Activated T-cell treated with anti-CD3 and anti-CD28 coated beads, Interleukin-2, amount 50 U/mL, for 24 hours (primary cell): ENCODE results near the gene MAP2.

Experiments used
- DNase-seq: peaks from one replicate; pipeline ENCODE4 v3.0.0-alpha.2; 2020
- H3K27ac Mint-ChIP-seq: 2 replicates; pipeline ENCODE4 v1.8.0; 2020; ENCODE audit warnings: mild to moderate bottlenecking, mixed read lengths
- H3K27me3 Mint-ChIP-seq: 2 replicates; pipeline ENCODE4 v1.8.0; 2020; ENCODE audit warnings: mixed read lengths
- H3K36me3 Mint-ChIP-seq: 2 replicates; pipeline ENCODE4 v1.8.0; 2020; ENCODE audit warnings: low read depth, mixed read lengths
- H3K4me1 Mint-ChIP-seq: 2 replicates; pipeline ENCODE4 v1.8.0; 2020; ENCODE audit warnings: low read depth, mixed read lengths
- H3K4me3 Mint-ChIP-seq: 2 replicates; pipeline ENCODE4 v1.8.0; 2020; ENCODE audit warnings: mild to moderate bottlenecking, moderate library complexity, mixed read lengths
- H3K9me3 Mint-ChIP-seq: 2 replicates; pipeline ENCODE4 v1.8.0; 2020; ENCODE audit warnings: mixed read lengths

The MAP2 gene

GRCh38 chr2:209523041-209523740, 99.3 kb downstream of the MAP2 start:
- peaks cover 22% of the 10 kb centered on the region for H3K4me1 Mint-ChIP-seq
- DNase-seq = no peak
- H3K9me3 Mint-ChIP-seq = no peaks in the 10 kb centered on the region
- H3K27ac Mint-ChIP-seq = no peak overlapping the region
- H3K36me3 Mint-ChIP-seq = no peaks in the 10 kb centered on the region
- no peaks in the 10 kb centered on the region for H3K27me3 Mint-ChIP-seq
- no peak overlapping the region for H3K4me3 Mint-ChIP-seq

- Mint-ChIP-seq H3K9me3 (no peaks in the 10 kb centered on the region), H3K27ac (no peak overlapping the region), H3K4me3 (no peak overlapping the region), H3K4me1 (peaks cover 22% of the 10 kb centered on the region), H3K27me3 (no peaks in the 10 kb centered on the region), H3K36me3 (no peaks in the 10 kb centered on the region)
- no peak for DNase-seq
Measured at GRCh38 chr2:209523867-209524266, 100.0 kb downstream of the MAP2 start.

GRCh38 chr2:209525331-209525730, 101.5 kb downstream of the MAP2 start:
- Mint-ChIP-seq H3K4me3 (no peak overlapping the region), H3K36me3 (no peaks in the 10 kb centered on the region), H3K27ac (no peak overlapping the region), H3K9me3 (no peaks in the 10 kb centered on the region), H3K4me1 (peaks cover 22% of the 10 kb centered on the region), H3K27me3 (no peaks in the 10 kb centered on the region)
- DNase-seq = no peak

- Mint-ChIP-seq H3K4me1 (peaks cover 22% of the 10 kb centered on the region), H3K27ac (no peak overlapping the region), H3K4me3 (peak overlapping the region; percentile 6), H3K27me3 (no peaks in the 10 kb centered on the region), H3K9me3 (no peaks in the 10 kb centered on the region), H3K36me3 (no peaks in the 10 kb centered on the region)
- no peak for DNase-seq
Measured at GRCh38 chr2:209525834-209526281, 102.0 kb downstream of the MAP2 start.

GRCh38 chr2:209526561-209526960, 102.7 kb downstream of the MAP2 start:
- H3K27ac Mint-ChIP-seq = no peak overlapping the region
- H3K4me1 Mint-ChIP-seq = peaks cover 22% of the 10 kb centered on the region
- H3K4me3 Mint-ChIP-seq = no peak overlapping the region
- no peaks in the 10 kb centered on the region for H3K9me3 Mint-ChIP-seq
- H3K36me3 Mint-ChIP-seq = no peaks in the 10 kb centered on the region
- DNase-seq = no peak
- H3K27me3 Mint-ChIP-seq = no peaks in the 10 kb centered on the region

- no peak overlapping the region for H3K4me3 Mint-ChIP-seq
- no peaks in the 10 kb centered on the region for H3K9me3 Mint-ChIP-seq
- H3K27ac Mint-ChIP-seq = no peak overlapping the region
- H3K27me3 Mint-ChIP-seq = no peaks in the 10 kb centered on the region
- H3K4me1 Mint-ChIP-seq = peaks cover 22% of the 10 kb centered on the region
- H3K36me3 Mint-ChIP-seq = no peaks in the 10 kb centered on the region
- DNase-seq = no peak
Measured at GRCh38 chr2:209529579-209529978, 105.7 kb downstream of the MAP2 start.

GRCh38 chr2:209532321-209532720, 108.5 kb downstream of the MAP2 start:
- peaks cover 4% of the 10 kb centered on the region for H3K4me1 Mint-ChIP-seq
- no peaks in the 10 kb centered on the region for H3K27me3 Mint-ChIP-seq
- H3K27ac Mint-ChIP-seq = no peak overlapping the region
- no peaks in the 10 kb centered on the region for H3K36me3 Mint-ChIP-seq
- H3K4me3 Mint-ChIP-seq = no peak overlapping the region
- no peaks in the 10 kb centered on the region for H3K9me3 Mint-ChIP-seq
- DNase-seq = no peak

GRCh38 chr2:209533391-209533790, 109.5 kb downstream of the MAP2 start:
- Mint-ChIP-seq H3K27ac (no peak overlapping the region), H3K27me3 (no peaks in the 10 kb centered on the region), H3K4me3 (no peak overlapping the region), H3K36me3 (no peaks in the 10 kb centered on the region), H3K4me1 (no peaks in the 10 kb centered on the region), H3K9me3 (no peaks in the 10 kb centered on the region)
- no peak for DNase-seq

GRCh38 chr2:209534228-209534627, 110.4 kb downstream of the MAP2 start:
- Mint-ChIP-seq H3K27me3 (no peaks in the 10 kb centered on the region), H3K27ac (no peak overlapping the region), H3K9me3 (no peaks in the 10 kb centered on the region), H3K4me3 (no peak overlapping the region), H3K4me1 (no peaks in the 10 kb centered on the region), H3K36me3 (no peaks in the 10 kb centered on the region)
- no peak for DNase-seq

GRCh38 chr2:209536363-209536762, 112.5 kb downstream of the MAP2 start:
- Mint-ChIP-seq H3K4me3 (no peak overlapping the region), H3K9me3 (no peaks in the 10 kb centered on the region), H3K4me1 (no peaks in the 10 kb centered on the region), H3K36me3 (no peaks in the 10 kb centered on the region), H3K27me3 (no peaks in the 10 kb centered on the region), H3K27ac (no peak overlapping the region)
- no peak for DNase-seq

- H3K27me3 Mint-ChIP-seq = no peaks in the 10 kb centered on the region
- H3K4me1 Mint-ChIP-seq = no peaks in the 10 kb centered on the region
- H3K27ac Mint-ChIP-seq = no peak overlapping the region
- no peak for DNase-seq
- no peaks in the 10 kb centered on the region for H3K9me3 Mint-ChIP-seq
- no peaks in the 10 kb centered on the region for H3K36me3 Mint-ChIP-seq
- no peak overlapping the region for H3K4me3 Mint-ChIP-seq
Measured at GRCh38 chr2:209547726-209548125, 123.9 kb downstream of the MAP2 start.

GRCh38 chr2:209549589-209549988, 125.7 kb downstream of the MAP2 start:
- no peak for DNase-seq
- no peaks in the 10 kb centered on the region for H3K36me3 Mint-ChIP-seq
- no peak overlapping the region for H3K4me3 Mint-ChIP-seq
- no peaks in the 10 kb centered on the region for H3K4me1 Mint-ChIP-seq
- H3K27ac Mint-ChIP-seq = no peak overlapping the region
- no peaks in the 10 kb centered on the region for H3K27me3 Mint-ChIP-seq
- no peaks in the 10 kb centered on the region for H3K9me3 Mint-ChIP-seq

GRCh38 chr2:209553913-209554312, 130.1 kb downstream of the MAP2 start:
- Mint-ChIP-seq H3K27ac (no peak overlapping the region), H3K9me3 (no peaks in the 10 kb centered on the region), H3K4me3 (no peak overlapping the region), H3K27me3 (no peaks in the 10 kb centered on the region), H3K36me3 (no peaks in the 10 kb centered on the region), H3K4me1 (no peaks in the 10 kb centered on the region)
- no peak for DNase-seq

GRCh38 chr2:209556354-209556961, 132.6 kb downstream of the MAP2 start:
- Mint-ChIP-seq H3K9me3 (no peaks in the 10 kb centered on the region), H3K36me3 (no peaks in the 10 kb centered on the region), H3K4me1 (no peaks in the 10 kb centered on the region), H3K27me3 (no peaks in the 10 kb centered on the region), H3K27ac (no peak overlapping the region), H3K4me3 (no peak overlapping the region)
- no peak for DNase-seq

- Mint-ChIP-seq H3K27me3 (no peaks in the 10 kb centered on the region), H3K36me3 (no peaks in the 10 kb centered on the region), H3K9me3 (no peaks in the 10 kb centered on the region), H3K4me3 (no peak overlapping the region), H3K27ac (no peak overlapping the region), H3K4me1 (no peaks in the 10 kb centered on the region)
- no peak for DNase-seq
Measured at GRCh38 chr2:209560911-209561310, 137.1 kb downstream of the MAP2 start.
